ENCODE results near the gene PGRMC2. TPM values are rescaled to one million over a fixed set of nuclear protein-coding genes. Genes with fewer than 3 reads are reported as not detected.
A peak's percentile ranks its signal among the peaks of the same experiment; 100 is the strongest.
"Not testable (repeated sequence)": the region's sequence is repeated elsewhere in the genome, so short reads cannot be mapped to it uniquely, and the experiment has no call there.

The PGRMC2 gene
- total RNA-seq, 1 experiment from 2014 or later, result 77.6 TPM

DNA sequence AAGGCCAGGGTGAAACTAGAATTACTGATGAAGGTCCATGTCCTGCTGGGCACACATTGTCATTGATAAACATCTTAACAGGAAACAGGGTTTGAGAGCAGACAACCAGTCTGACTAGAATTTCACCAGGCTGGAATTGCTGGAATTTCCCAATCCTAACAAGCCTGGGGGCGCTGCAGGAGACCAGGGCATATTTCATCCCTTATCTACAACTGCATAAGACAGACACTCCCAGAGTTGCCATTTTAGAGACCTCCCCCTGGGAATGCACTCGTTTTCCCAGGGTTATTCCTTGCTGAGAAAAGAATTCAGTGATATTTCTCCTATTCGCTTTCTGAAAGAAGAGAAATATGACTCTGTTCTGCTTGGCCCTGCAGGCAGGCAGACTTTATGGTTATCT, 22.1 kb downstream of the PGRMC2 start:
- H3K27me3 ChIP-seq (ENCODE audit: insufficient read depth, low read length); H2BK5ac ChIP-seq (ENCODE audit: insufficient read length, low read length); H3K23ac ChIP-seq (ENCODE audit: insufficient read length, low read depth, low read length); H3K23me2 ChIP-seq (ENCODE audit: insufficient read length, low read depth, low read length, poor library complexity, severe bottlenecking); H2BK120ac ChIP-seq (ENCODE audit: low read depth, low read length, poor library complexity, severe bottlenecking); H3K56ac ChIP-seq (ENCODE audit: insufficient read length, low read depth, low read length); H2BK12ac ChIP-seq (ENCODE audit: insufficient read length, low read depth, low read length); H2BK20ac ChIP-seq (ENCODE audit: low read depth, low read length, poor library complexity, severe bottlenecking); H3K27me3 Mint-ChIP-seq (ENCODE audit: low read depth); H4K5ac ChIP-seq (ENCODE audit: insufficient read length, low read depth, low read length); H3K18ac ChIP-seq (ENCODE audit: insufficient read length, low read depth, low read length); H3K27ac Mint-ChIP-seq; H3K4me1 ChIP-seq (ENCODE audit: insufficient read depth, low read length); H2AFZ ChIP-seq (ENCODE audit: low read length); H2AK5ac ChIP-seq (ENCODE audit: insufficient read length, low read length); H3K9me3 ChIP-seq (ENCODE audit: control insufficient read depth, low read depth, low read length); H3K4me2 ChIP-seq (ENCODE audit: insufficient read depth, insufficient read length, low read length); H3T11ph ChIP-seq (ENCODE audit: low read length); H4K91ac ChIP-seq (ENCODE audit: insufficient read length, low read depth, low read length); DNase-seq; H3K4ac ChIP-seq (ENCODE audit: low read depth, low read length); H3K79me2 ChIP-seq (ENCODE audit: insufficient read depth, low read length); H3K27ac ChIP-seq (ENCODE audit: insufficient read length, low read depth, low read length); H3K79me1 ChIP-seq (ENCODE audit: insufficient read depth, low read depth, low read length, poor library complexity, severe bottlenecking); H2BK15ac ChIP-seq (ENCODE audit: low read depth, low read length); H3K9ac ChIP-seq (ENCODE audit: extremely low read depth, insufficient read length, low read length); H3K4me1 Mint-ChIP-seq; H4K20me1 ChIP-seq (ENCODE audit: control insufficient read depth, insufficient read depth, insufficient read length); H3K4me3 Mint-ChIP-seq; H3K14ac ChIP-seq (ENCODE audit: insufficient read depth, low read length); H4K8ac ChIP-seq (replicated peaks; ENCODE audit: insufficient read length, low read depth, low read length): not testable (repeated sequence)
- peaks cover 20 to 38% (median 29%) of the 10 kb centered on the region in 3 experiments for H3K36me3 Mint-ChIP-seq (ENCODE audit: insufficient read depth in 1 of 3, low read depth in 3 of 3)
- WGBS (ENCODE audit: extremely low coverage, insufficient read length, low lambda C conversion rate), result no CpG with 5 or more reads among the region's 3 CpGs
- H3K9me3 Mint-ChIP-seq, result peaks cover 40 to 48% of the 10 kb centered on the region in 2 experiments

DNA sequence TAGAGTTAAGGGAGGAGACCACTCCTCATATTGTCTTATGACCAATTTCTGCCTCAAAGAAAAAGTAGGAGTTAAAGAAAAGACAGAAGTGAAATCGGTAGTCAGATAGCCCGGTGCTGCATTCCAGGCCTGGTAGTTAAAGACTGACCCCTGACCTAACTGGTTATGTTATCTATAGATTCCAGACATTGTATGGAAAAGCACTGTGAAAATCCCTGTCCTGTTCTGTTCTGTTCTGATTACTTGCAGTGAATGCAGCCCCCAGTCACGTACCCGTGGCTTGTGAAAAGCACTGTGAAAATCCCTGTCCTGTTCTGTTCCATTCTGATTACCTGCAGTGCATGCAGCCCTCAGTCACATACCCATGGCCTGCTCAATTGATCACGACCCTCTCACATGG, 27.7 kb downstream of the PGRMC2 start:
- not testable (repeated sequence) for H3K4me3 Mint-ChIP-seq; H2BK20ac ChIP-seq (ENCODE audit: low read depth, low read length, poor library complexity, severe bottlenecking); H3K4ac ChIP-seq (ENCODE audit: low read depth, low read length); H2BK120ac ChIP-seq (ENCODE audit: low read depth, low read length, poor library complexity, severe bottlenecking); H3K27me3 Mint-ChIP-seq (ENCODE audit: low read depth); H3K18ac ChIP-seq (ENCODE audit: insufficient read length, low read depth, low read length); DNase-seq; H3K27me3 ChIP-seq (ENCODE audit: insufficient read depth, low read length); H2AK5ac ChIP-seq (ENCODE audit: insufficient read length, low read length); H4K8ac ChIP-seq (replicated peaks; ENCODE audit: insufficient read length, low read depth, low read length); H3K56ac ChIP-seq (ENCODE audit: insufficient read length, low read depth, low read length); H3K79me1 ChIP-seq (ENCODE audit: insufficient read depth, low read depth, low read length, poor library complexity, severe bottlenecking); H2AFZ ChIP-seq (ENCODE audit: low read length); H3K79me2 ChIP-seq (ENCODE audit: insufficient read depth, low read length); H2BK12ac ChIP-seq (ENCODE audit: insufficient read length, low read depth, low read length); H2BK15ac ChIP-seq (ENCODE audit: low read depth, low read length); H3K9ac ChIP-seq (ENCODE audit: extremely low read depth, insufficient read length, low read length); H4K20me1 ChIP-seq (ENCODE audit: control insufficient read depth, insufficient read depth, insufficient read length); H4K5ac ChIP-seq (ENCODE audit: insufficient read length, low read depth, low read length); H4K91ac ChIP-seq (ENCODE audit: insufficient read length, low read depth, low read length); H3K14ac ChIP-seq (ENCODE audit: insufficient read depth, low read length); H3K4me2 ChIP-seq (ENCODE audit: insufficient read depth, insufficient read length, low read length); H3K4me1 ChIP-seq (ENCODE audit: insufficient read depth, low read length); H3K9me3 ChIP-seq (ENCODE audit: control insufficient read depth, low read depth, low read length); H3K23ac ChIP-seq (ENCODE audit: insufficient read length, low read depth, low read length); H2BK5ac ChIP-seq (ENCODE audit: insufficient read length, low read length); H3T11ph ChIP-seq (ENCODE audit: low read length); H3K27ac ChIP-seq (ENCODE audit: insufficient read length, low read depth, low read length); H3K23me2 ChIP-seq (ENCODE audit: insufficient read length, low read depth, low read length, poor library complexity, severe bottlenecking)
- Mint-ChIP-seq H3K27ac (peak overlapping the region in 1 of 3 experiments; percentile 68; a peak in 1 of 7 replicates), H3K36me3 (ENCODE audit: insufficient read depth in 1 of 3, low read depth in 3 of 3) (peaks cover 9 to 36% (median 11%) of the 10 kb centered on the region in 3 experiments), H3K9me3 (peaks cover 31 to 46% of the 10 kb centered on the region in 2 experiments), H3K4me1 (peaks cover 7 to 11% of the 10 kb centered on the region in 2 experiments)
- WGBS (ENCODE audit: extremely low coverage, insufficient read length, low lambda C conversion rate), result no CpG with 5 or more reads among the region's 5 CpGs
